Activated B cell treated with CpG ODN at 0.5 μM for 24 hours (primary cell): Measurements from ENCODE around the gene ULBP1. TPM values are rescaled to one million over a fixed set of nuclear protein-coding genes. Genes with fewer than 3 reads are reported as not detected.

Experiments used
- ATAC-seq: fragments of 200-7000 bp; cut with Tn5 transposase; one replicate; pipeline ENCODE4 v1.10.0; 2021; ENCODE audit warnings: low read depth, mild to moderate bottlenecking, moderate library complexity
- CTCF ChIA-PET: fragments of 350-600 bp; sonication (Branson Sonifier 250); formaldehyde crosslinking; loops from one replicate; lab custom pipeline; 2021; ENCODE audit warnings: antibody characterized with exemption; lab: Charles Lee
- POLR2A ChIA-PET: fragments of 350-600 bp; sonication (Branson Sonifier 250); formaldehyde crosslinking; loops from one replicate; lab custom pipeline; 2021; ENCODE audit warnings: antibody characterized with exemption; lab: Charles Lee
- DNase-seq: peaks from one replicate; pipeline ENCODE4 v3.0.0; 2022
- H3K27ac Mint-ChIP-seq: one replicate; pipeline ENCODE4 v1.8.0; 2020; ENCODE audit warnings: mixed read lengths
- H3K27me3 Mint-ChIP-seq: one replicate; pipeline ENCODE4 v1.8.0; 2021; ENCODE audit warnings: mixed read lengths
- H3K36me3 Mint-ChIP-seq: one replicate; pipeline ENCODE4 v1.8.0; 2021; ENCODE audit warnings: low read depth, mixed read lengths
- H3K4me1 Mint-ChIP-seq: one replicate; pipeline ENCODE4 v1.8.0; 2021; ENCODE audit warnings: mixed read lengths
- H3K4me3 Mint-ChIP-seq: one replicate; pipeline ENCODE4 v1.8.0; 2020; ENCODE audit warnings: mild to moderate bottlenecking, mixed read lengths
- H3K9me3 Mint-ChIP-seq: one replicate; pipeline ENCODE4 v1.8.0; 2020; ENCODE audit warnings: mixed read lengths
- CTCF ChIP-seq: fragments of 200-600 bp; IDR thresholded peaks from one replicate; pipeline ENCODE4 v1.8.0; 2022; ENCODE audit warnings: antibody characterized with exemption, mild to moderate bottlenecking
- intact Hi-C: fragments of 100-400 bp; cut with micrococcal nuclease; formaldehyde crosslinking; loops from one replicate; pipeline ENCODE4 v1.15.1; 2024
- total RNA-seq: library from RNA; stranded (reverse); gene quantifications from 2 replicates; pipeline ENCODE4 v1.2.3, GENCODE V29; 2022

Gene ULBP1
- total RNA-seq, 1 donor from 2014 or later: 2.2 TPM

- DNase-seq: no peak
- intact Hi-C loops: no loop called here
- H3K9me3 Mint-ChIP-seq: no peaks in the 10 kb centered on the region
- ChIA-PET CTCF (interaction anchor here (1.0 kb wide), 1 partner anchor 21 kb away, joined by 3 read pairs; no protein-coding TSS in a partner anchor), POLR2A (no interaction called here)
- H3K27ac Mint-ChIP-seq: no peak overlapping the region
- no peak for TF ChIP-seq CTCF
- no peak overlapping the region for H3K4me3 Mint-ChIP-seq
- H3K4me1 Mint-ChIP-seq: peaks cover 14% of the 10 kb centered on the region
- peaks cover 45% of the 10 kb centered on the region for H3K27me3 Mint-ChIP-seq
- no peaks in the 10 kb centered on the region for H3K36me3 Mint-ChIP-seq
- ATAC-seq: no peak
These were observed 31.6 kb downstream of the ULBP1 start for GRCh38 chr6:149995235-149995750.

- no peaks in the 10 kb centered on the region for H3K36me3 Mint-ChIP-seq
- peaks cover 42% of the 10 kb centered on the region for H3K27me3 Mint-ChIP-seq
- TF ChIP-seq CTCF: no peak
- H3K9me3 Mint-ChIP-seq: no peaks in the 10 kb centered on the region
- H3K4me3 Mint-ChIP-seq: no peak overlapping the region
- ATAC-seq (no peak), DNase-seq (no peak)
- peaks cover 11% of the 10 kb centered on the region for H3K4me1 Mint-ChIP-seq
- ChIA-PET POLR2A (no interaction called here), CTCF (interaction anchor here (1.0 kb wide), 1 partner anchor 21 kb away, joined by 3 read pairs; no protein-coding TSS in a partner anchor)
- no peak overlapping the region for H3K27ac Mint-ChIP-seq
- intact Hi-C loops: no loop called here
These were observed 32.2 kb downstream of the ULBP1 start for GRCh38 chr6:149995971-149996370.

GRCh38 chr6:149999636-150000035 lies 35.9 kb downstream of the ULBP1 start:
- TF ChIP-seq CTCF: no peak
- ChIA-PET POLR2A (no interaction called here), CTCF (no interaction called here)

DNA sequence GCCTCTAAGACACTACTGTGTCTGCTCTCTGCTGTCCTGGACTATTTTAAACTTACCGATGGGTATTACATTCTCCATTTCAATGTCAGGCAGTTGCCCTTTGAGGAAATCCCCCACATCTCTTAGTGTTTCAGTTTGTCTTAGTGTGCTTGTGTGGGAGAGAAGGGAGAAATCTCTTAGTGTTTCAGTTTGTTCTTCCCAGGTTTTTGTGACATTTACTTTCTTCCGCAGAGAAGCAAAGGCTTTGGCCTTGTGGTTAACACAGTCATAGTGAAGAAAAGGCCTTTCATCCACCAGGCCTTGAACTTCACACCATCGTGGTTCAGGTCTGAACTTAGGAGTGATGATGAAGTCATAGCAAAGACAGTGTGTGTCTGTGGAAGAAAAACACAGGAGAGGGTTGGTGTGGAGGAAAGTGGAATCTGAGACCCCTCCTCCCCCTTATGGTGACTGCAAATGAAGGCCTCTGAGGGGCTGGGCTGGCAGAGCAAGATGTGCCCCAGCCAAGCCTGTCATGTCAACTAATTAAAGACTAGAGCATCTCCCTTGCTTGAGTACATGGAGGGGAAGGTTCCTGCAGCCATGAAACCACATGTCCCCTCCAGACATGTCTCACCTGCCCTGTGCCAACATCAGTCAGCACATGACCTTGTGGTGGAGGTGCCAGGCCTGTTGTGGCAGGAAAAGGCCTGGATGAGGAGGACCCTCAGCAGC lies 37.7 kb downstream of the ULBP1 start:
- H3K9me3 Mint-ChIP-seq: no peaks in the 10 kb centered on the region

More at GRCh38 chr6:149999636-150000035, 35.9 kb downstream of the ULBP1 start:
- Mint-ChIP-seq H3K4me1 (peaks cover 23% of the 10 kb centered on the region), H3K9me3 (no peaks in the 10 kb centered on the region), H3K36me3 (no peaks in the 10 kb centered on the region), H3K27me3 (peaks cover 21% of the 10 kb centered on the region), H3K27ac (no peak overlapping the region), H3K4me3 (no peak overlapping the region)
- intact Hi-C loops: loop anchor here (10.0 kb wide), 2 partner anchors 135 to 635 kb away; partner anchors contain the start of gene LRP11
- DNase-seq (no peak), ATAC-seq (no peak)

More for the DNA sequence above, 37.7 kb downstream of the ULBP1 start:
- CTCF ChIA-PET: interaction anchor here (0.7 kb wide), 1 partner anchor 10 kb away, joined by 3 read pairs; no protein-coding TSS in a partner anchor
- Mint-ChIP-seq H3K4me3 (no peak overlapping the region), H3K4me1 (peaks cover 28% of the 10 kb centered on the region), H3K27ac (peak overlapping the region; percentile 19), H3K36me3 (no peaks in the 10 kb centered on the region), H3K27me3 (peaks cover 4% of the 10 kb centered on the region)
- POLR2A ChIA-PET: no interaction called here
- TF ChIP-seq CTCF: no peak
- intact Hi-C loops: loop anchor here (10.0 kb wide), 2 partner anchors 137 to 633 kb away; partner anchors contain the start of gene LRP11
- DNase-seq (no peak), ATAC-seq (no peak)
